ENCODE measurements around the gene PPARA. TPM values are rescaled to one million over a fixed set of nuclear protein-coding genes. Genes with fewer than 3 reads are reported as not detected.

Gene PPARA
- total and polyA plus RNA-seq, 2 donors (not counting 1 experiment from before 2014, with no cell fraction given) = 4.1 to 29.8 TPM

GRCh38 chr22:46121523-46122287 lies 28.6 kb upstream of the PPARA start:
- DNase-seq (no peak), ATAC-seq (ENCODE audit: low read depth) (no peak)
- Mint-ChIP-seq H3K27me3 (no peaks in the 10 kb centered on the region), H3K9me3 (ENCODE audit: insufficient read depth) (no peaks in the 10 kb centered on the region), H3K27ac (no peak overlapping the region), H3K4me1 (no peaks in the 10 kb centered on the region), H3K4me3 (no peak overlapping the region)
- no peak overlapping the region for H3K4me3 ChIP-seq (ENCODE audit: control extremely low read depth in 1 of 5, extremely low read depth in 1 of 5, insufficient read depth in 1 of 5, low read depth in 2 of 5, low read length in 4 of 5)
- no peaks in the 10 kb centered on the region for H3K79me2 ChIP-seq (ENCODE audit: control insufficient read depth, insufficient read depth, low read length)
- no peak overlapping the region for H2AFZ ChIP-seq (ENCODE audit: insufficient read depth, low read depth, low read length, poor library complexity, severe bottlenecking)
- H3K36me3 ChIP-seq (replicated peaks in 1 of 2; ENCODE audit: control extremely low read depth in 1 of 2, control insufficient read depth in 1 of 2, extremely low read depth in 1 of 2, insufficient read depth in 2 of 2, low read length in 1 of 2) = no peaks in the 10 kb centered on the region
- H4K20me1 ChIP-seq (ENCODE audit: control insufficient read depth, insufficient read depth, low read length, poor library complexity, severe bottlenecking) = no peaks in the 10 kb centered on the region
- H3K9ac ChIP-seq (ENCODE audit: low read length) = no peak overlapping the region
- H3K4me2 ChIP-seq (replicated peaks; ENCODE audit: low read depth, low read length, poor library complexity, severe bottlenecking) = no peak overlapping the region
- intact Hi-C loops (cut with micrococcal nuclease) = loop anchor here (1.0 kb wide), 1 partner anchor 175 kb away; the partner anchor contains the start of gene GTSE1
- ChIA-PET POLR2A (interaction anchor here (0.6 to 1.4 kb wide), 3 partner anchors 175 to 547 kb away, joined by 3 to 4 read pairs (median 3); partner anchors contain the start of gene GTSE1), CTCF (interaction anchor here (0.6 to 14.1 kb wide), 20 partner anchors 8 to 420 kb away, joined by 3 to 533 read pairs (median 4); partner anchors contain the start of genes GTSE1 and PPARA)
- 93% methylated on average over 11 of the region's 11 CpGs for WGBS (ENCODE audit: insufficient coverage)
- H3K9me3 ChIP-seq (ENCODE audit: control extremely low read depth in 1 of 3, control insufficient read depth in 2 of 3, insufficient read depth in 1 of 3, low read length in 2 of 3) = no peaks in the 10 kb centered on the region
- H3K4me1 ChIP-seq (ENCODE audit: control insufficient read depth in 2 of 2, insufficient read depth in 2 of 2, low read length in 2 of 2) = peaks cover 4 to 11% of the 10 kb centered on the region in 2 donors
- TF ChIP-seq EZH2 (IDR thresholded peaks at IDR 0.05; ENCODE audit: borderline replicate concordance, insufficient read depth, low read depth, low read length, poor library complexity, severe bottlenecking) (no peak), CTCF (IDR thresholded peaks at IDR 0.05) (no peak)
- H3K27me3 ChIP-seq (replicated peaks in 1 of 4; ENCODE audit: control extremely low read depth in 1 of 4, control insufficient read depth in 3 of 4, insufficient read depth in 4 of 4, low read length in 3 of 4) = no peaks in the 10 kb centered on the region
- no peak overlapping the region for H3K27ac ChIP-seq (ENCODE audit: low read length in 2 of 2)

GRCh38 chr22:46122511-46122971 lies 27.8 kb upstream of the PPARA start:
- no peak overlapping the region for H3K9ac ChIP-seq (ENCODE audit: low read length)
- no peak overlapping the region for H3K4me3 Mint-ChIP-seq
- no peaks in the 10 kb centered on the region for H3K36me3 ChIP-seq (replicated peaks in 1 of 2; ENCODE audit: control extremely low read depth in 1 of 2, control insufficient read depth in 1 of 2, extremely low read depth in 1 of 2, insufficient read depth in 2 of 2, low read length in 1 of 2)
- H3K4me1 ChIP-seq (ENCODE audit: control insufficient read depth in 2 of 2, insufficient read depth in 2 of 2, low read length in 2 of 2) = peaks cover 4 to 9% of the 10 kb centered on the region in 2 donors
- no peak overlapping the region for H3K4me3 ChIP-seq (ENCODE audit: control extremely low read depth in 1 of 5, extremely low read depth in 1 of 5, insufficient read depth in 1 of 5, low read depth in 2 of 5, low read length in 4 of 5)
- no peaks in the 10 kb centered on the region for H3K79me2 ChIP-seq (ENCODE audit: control insufficient read depth, insufficient read depth, low read length)
- H3K9me3 Mint-ChIP-seq (ENCODE audit: insufficient read depth) = no peaks in the 10 kb centered on the region
- peak; percentile 96 for TF ChIP-seq CTCF (IDR thresholded peaks at IDR 0.05)
- no peak for TF ChIP-seq EZH2 (IDR thresholded peaks at IDR 0.05; ENCODE audit: borderline replicate concordance, insufficient read depth, low read depth, low read length, poor library complexity, severe bottlenecking)
- no peaks in the 10 kb centered on the region for H3K27me3 ChIP-seq (replicated peaks in 1 of 4; ENCODE audit: control extremely low read depth in 1 of 4, control insufficient read depth in 3 of 4, insufficient read depth in 4 of 4, low read length in 3 of 4)
- no peak overlapping the region for H3K27ac ChIP-seq (ENCODE audit: low read length in 2 of 2)
- ChIA-PET POLR2A (interaction anchor here (1.4 kb wide), 1 partner anchor 174 kb away, joined by 4 read pairs; the partner anchor contains the start of gene GTSE1), CTCF (interaction anchor here (0.6 to 14.1 kb wide), 19 partner anchors 8 to 419 kb away, joined by 3 to 533 read pairs (median 4); partner anchors contain the start of genes GTSE1 and PPARA)
- H3K27me3 Mint-ChIP-seq = no peaks in the 10 kb centered on the region
- no peaks in the 10 kb centered on the region for H3K4me1 Mint-ChIP-seq
- H3K9me3 ChIP-seq (ENCODE audit: control extremely low read depth in 1 of 3, control insufficient read depth in 2 of 3, insufficient read depth in 1 of 3, low read length in 2 of 3) = no peaks in the 10 kb centered on the region
- H2AFZ ChIP-seq (ENCODE audit: insufficient read depth, low read depth, low read length, poor library complexity, severe bottlenecking) = peak overlapping the region; percentile 44
- H3K27ac Mint-ChIP-seq = no peak overlapping the region
- intact Hi-C loops (cut with micrococcal nuclease) = loop anchor here (1.0 kb wide), 1 partner anchor 174 kb away; the partner anchor contains the start of gene GTSE1
- ATAC-seq (ENCODE audit: low read depth) = peak; percentile 71
- DNase-seq = peak; percentile 79
- peak overlapping the region; percentile 46 for H3K4me2 ChIP-seq (replicated peaks; ENCODE audit: low read depth, low read length, poor library complexity, severe bottlenecking)
- no peaks in the 10 kb centered on the region for H4K20me1 ChIP-seq (ENCODE audit: control insufficient read depth, insufficient read depth, low read length, poor library complexity, severe bottlenecking)
- 23% methylated on average over 23 of the region's 24 CpGs for WGBS (ENCODE audit: insufficient coverage)

All from B cell (primary cell).